Erythroblast (primary cell): ENCODE measurements around the gene WRAP53.

ENCODE experiments used
- GATA1 ChIP-seq: IDR thresholded peaks from 2 replicates; pipeline ENCODE4 v1.6.1; 2011; ENCODE audit warnings: low read depth, mild to moderate bottlenecking, control low read depth, low read length, moderate library complexity
- POLR2A ChIP-seq: IDR thresholded peaks from 2 replicates; pipeline ENCODE4 v1.6.1; 2011; ENCODE audit warnings: mild to moderate bottlenecking, low read length

DNA sequence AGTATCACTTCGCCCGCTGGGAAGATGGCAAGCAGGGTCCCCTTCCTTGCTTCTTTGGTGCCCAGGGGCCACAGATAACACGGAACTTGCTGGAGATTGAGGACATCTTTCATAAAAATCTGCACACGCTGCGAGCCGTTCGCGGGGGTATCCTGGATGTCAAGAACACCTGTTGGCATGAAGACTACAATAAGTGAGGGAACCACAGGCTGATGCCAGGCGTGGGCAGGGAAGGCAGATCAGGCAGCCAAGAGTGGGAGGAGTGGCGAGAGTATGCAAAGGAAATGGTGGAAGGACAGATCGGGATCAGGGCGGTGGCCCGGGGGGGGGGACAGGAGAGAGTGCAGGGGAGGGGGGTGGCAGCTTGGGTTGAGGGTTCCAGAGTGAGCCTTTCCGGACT is 51.5 kb downstream of the WRAP53 start:
- TF ChIP-seq POLR2A (no peak), GATA1 (no peak)
